Gastroesophageal sphincter (tissue), 4 donors: ENCODE results near the gene CTSF. TPM values are rescaled to one million over a fixed set of nuclear protein-coding genes. Genes with fewer than 3 reads are reported as not detected.

ENCODE experiments used
- ATAC-seq: fragments of 150-250 bp; one replicate; pipeline ENCODE4 v1.9.1; 2016; ENCODE audit warnings: mild to moderate bottlenecking, moderate library complexity
- H3K27ac ChIP-seq, 4 donors: fragments of 200-600 bp; sonication (generic) in 3 of 4; 1 replicate in 3 of 4; 2 replicates in 1 of 4; pipeline ENCODE4 v1.5.1; 2016 to 2019
- H3K27me3 ChIP-seq: fragments of 200-600 bp; sonication (generic); one replicate; pipeline ENCODE4 v1.5.1; 2019
- H3K36me3 ChIP-seq, 2 donors: fragments of 200-600 bp; sonication (generic); one replicate each; pipeline ENCODE4 v1.5.1; 2019; ENCODE audit warnings: control low read depth in 1 of 2
- H3K4me1 ChIP-seq, 3 donors: fragments of 200-600 bp; sonication (generic); 1 replicate in 2 of 3; 2 replicates in 1 of 3; pipeline ENCODE4 v1.5.1; 2016 to 2019; ENCODE audit warnings: control low read depth in 2 of 3
- H3K4me3 ChIP-seq, 2 donors: fragments of 200-600 bp; sonication (generic); one replicate each; pipeline ENCODE4 v1.5.1; 2019; ENCODE audit warnings: mild to moderate bottlenecking in 1 of 2, moderate library complexity in 1 of 2
- H3K9me3 ChIP-seq, 3 donors: fragments of 200-600 bp; sonication (generic); one replicate each; pipeline ENCODE4 v1.5.1; 2017 to 2019; ENCODE audit warnings: control low read depth in 2 of 3
- EP300 ChIP-seq: sonication (generic); formaldehyde crosslinking; IDR thresholded peaks from one replicate; pipeline ENCODE4 v1.6.1; 2017; ENCODE audit warnings: antibody characterized with exemption, mild to moderate bottlenecking
- POLR2A ChIP-seq, 2 donors: fragments of 450-650 bp; IDR thresholded peaks; one replicate each; pipeline ENCODE4 v1.6.1; 2017; ENCODE audit warnings: antibody characterized with exemption in 2 of 2, mild to moderate bottlenecking in 2 of 2, moderate library complexity in 1 of 2
- POLR2AphosphoS5 ChIP-seq: sonication (generic); formaldehyde crosslinking; IDR thresholded peaks from one replicate; pipeline ENCODE4 v1.6.1; 2017; ENCODE audit warnings: antibody characterized with exemption
- WGBS, 2 donors: methylation state at CpG; one replicate each; pipeline ENCODE4 v1.1.5; 2018; ENCODE audit warnings: low coverage in 1 of 2; 5-methylcytosine and 5-hydroxymethylcytosine counted together
- total RNA-seq, 4 donors: library from RNA; depleted of rRNA; stranded (reverse); fragments of >200 nt; gene quantifications; one replicate each; pipeline ENCODE4 v1.1.0, GENCODE V29; 2016
- TF ChIP-seq, protein P1 (sequence below), 4 experiments: fragments of 200-600 bp in 2 of 4; fragments of 450-650 bp in 2 of 4; sonication (generic) in 1 of 4; IDR thresholded peaks; one replicate each; pipeline ENCODE4 v1.5.1; 2017 to 2019; ENCODE audit warnings: antibody characterized with exemption in 4 of 4, mild to moderate bottlenecking in 2 of 4, moderate library complexity in 2 of 4

CTSF gene
- total RNA-seq, 4 donors from 2014 or later: 65.1 to 114 (median 88.4) TPM

DNA sequence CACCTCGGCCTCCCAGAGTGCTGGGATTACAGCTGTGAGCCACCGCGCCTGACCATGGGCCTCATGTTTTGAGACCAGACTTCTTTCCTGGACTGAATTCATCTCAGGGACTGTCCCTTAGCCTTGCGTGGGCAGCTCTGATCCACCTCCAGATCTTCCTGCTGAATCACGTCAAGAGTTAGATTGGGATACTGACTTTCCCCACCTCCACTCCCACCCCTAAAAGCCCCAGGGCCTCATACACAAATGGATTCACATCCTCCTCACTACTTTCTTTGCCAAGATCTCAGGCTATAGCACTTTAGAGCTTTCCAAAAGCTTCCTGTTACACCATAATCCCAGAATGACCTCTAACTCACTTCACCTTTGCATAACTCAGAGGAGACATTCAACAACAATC lies 12.4 kb upstream of the CTSF start:
- H3K36me3 ChIP-seq: no peaks in the 10 kb centered on the region

DNA sequence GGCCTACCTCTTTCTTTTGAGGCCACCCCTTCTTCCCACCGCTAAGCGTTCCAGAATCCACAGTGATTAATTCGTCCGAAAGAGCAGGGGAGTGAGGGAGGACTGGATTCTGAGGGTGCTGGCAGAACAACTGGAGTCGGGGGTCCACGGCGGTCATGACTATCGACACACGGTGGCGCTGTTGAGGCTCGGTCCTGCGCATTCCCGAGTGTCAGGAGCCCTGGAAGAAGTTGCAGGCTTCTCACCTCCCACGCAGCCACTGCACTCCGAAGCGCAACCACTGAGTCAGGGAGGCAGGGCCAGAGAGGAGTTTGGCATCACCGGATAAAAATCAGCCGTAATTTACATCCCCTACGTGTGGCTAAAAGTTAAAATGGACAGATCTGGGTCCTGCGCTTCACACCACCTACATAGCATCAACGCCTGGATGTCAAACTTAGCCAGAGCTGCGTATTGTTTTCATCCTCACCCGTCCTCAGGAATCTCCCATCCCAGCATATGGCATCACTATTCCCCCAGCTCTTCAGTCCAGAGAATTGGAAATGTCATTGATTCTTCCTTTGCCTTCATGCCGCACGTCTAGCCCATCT lies 10.7 kb upstream of the CTSF start:
- TF ChIP-seq POLR2A (IDR thresholded peaks at IDR 0.05) (no peak), EP300 (no peak), POLR2AphosphoS5 (peak; percentile 22)
- TF ChIP-seq, protein P1, sequence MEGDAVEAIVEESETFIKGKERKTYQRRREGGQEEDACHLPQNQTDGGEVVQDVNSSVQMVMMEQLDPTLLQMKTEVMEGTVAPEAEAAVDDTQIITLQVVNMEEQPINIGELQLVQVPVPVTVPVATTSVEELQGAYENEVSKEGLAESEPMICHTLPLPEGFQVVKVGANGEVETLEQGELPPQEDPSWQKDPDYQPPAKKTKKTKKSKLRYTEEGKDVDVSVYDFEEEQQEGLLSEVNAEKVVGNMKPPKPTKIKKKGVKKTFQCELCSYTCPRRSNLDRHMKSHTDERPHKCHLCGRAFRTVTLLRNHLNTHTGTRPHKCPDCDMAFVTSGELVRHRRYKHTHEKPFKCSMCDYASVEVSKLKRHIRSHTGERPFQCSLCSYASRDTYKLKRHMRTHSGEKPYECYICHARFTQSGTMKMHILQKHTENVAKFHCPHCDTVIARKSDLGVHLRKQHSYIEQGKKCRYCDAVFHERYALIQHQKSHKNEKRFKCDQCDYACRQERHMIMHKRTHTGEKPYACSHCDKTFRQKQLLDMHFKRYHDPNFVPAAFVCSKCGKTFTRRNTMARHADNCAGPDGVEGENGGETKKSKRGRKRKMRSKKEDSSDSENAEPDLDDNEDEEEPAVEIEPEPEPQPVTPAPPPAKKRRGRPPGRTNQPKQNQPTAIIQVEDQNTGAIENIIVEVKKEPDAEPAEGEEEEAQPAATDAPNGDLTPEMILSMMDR (IDR thresholded peaks at IDR 0.05): peak; percentile 79 to 93 (median 90)
- 11 to 33% methylated on average over 12 to 21 of the region's 25 CpGs for WGBS, 2 donors
- Histone ChIP-seq H3K9me3 (peaks cover 0 to 11% (median 0%) of the 10 kb centered on the region in 3 donors), H3K4me3 (no peak overlapping the region), H3K36me3 (no peaks in the 10 kb centered on the region), H3K27ac (no peak overlapping the region), H3K27me3 (peaks cover 3% of the 10 kb centered on the region), H3K4me1 (peaks cover 0 to 8% (median 0%) of the 10 kb centered on the region in 3 donors)
- peak; percentile 89 for ATAC-seq

More for the DNA sequence above, 12.4 kb upstream of the CTSF start:
- no peak overlapping the region for H3K27ac ChIP-seq
- 44 to 60% methylated on average over 2 to 3 of the region's 5 CpGs for WGBS, 2 donors
- H3K4me3 ChIP-seq: no peak overlapping the region
- TF ChIP-seq EP300 (no peak), POLR2AphosphoS5 (no peak)
- TF ChIP-seq, protein P1 (IDR thresholded peaks at IDR 0.05): no peak
- peaks cover 0 to 8% (median 0%) of the 10 kb centered on the region in 3 donors for H3K4me1 ChIP-seq
- H3K27me3 ChIP-seq: no peaks in the 10 kb centered on the region
- peaks cover 0 to 11% (median 0%) of the 10 kb centered on the region in 3 donors for H3K9me3 ChIP-seq
- ATAC-seq: no peak

DNA sequence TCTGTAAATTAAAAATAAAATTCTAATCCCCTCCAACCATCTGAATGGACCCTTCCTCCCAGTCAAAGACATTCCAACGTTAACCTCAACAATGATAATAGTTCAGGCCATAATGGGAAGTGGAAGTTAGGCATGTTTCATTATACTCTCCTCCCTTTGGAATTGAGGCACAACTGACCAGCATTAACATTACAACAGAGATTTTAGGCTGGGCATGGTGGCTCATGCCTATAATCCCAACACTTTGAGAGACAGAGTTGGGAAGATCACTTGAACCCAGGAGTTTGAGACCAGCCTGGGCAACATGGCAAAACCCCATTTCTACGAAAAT lies 2.4 kb upstream of the CTSF start:
- Histone ChIP-seq H3K27ac (no peak overlapping the region), H3K9me3 (no peaks in the 10 kb centered on the region), H3K4me1 (peaks cover 0 to 23% (median 9%) of the 10 kb centered on the region in 3 donors), H3K4me3 (no peak overlapping the region), H3K27me3 (peaks cover 3% of the 10 kb centered on the region), H3K36me3 (peaks cover 0 to 15% of the 10 kb centered on the region in 2 donors)
- WGBS, 2 donors: 79 to 81% methylated on average over 2 of the region's 2 CpGs
- TF ChIP-seq EP300 (no peak), POLR2AphosphoS5 (no peak), POLR2A (IDR thresholded peaks at IDR 0.05) (no peak)
- TF ChIP-seq, protein P1 (IDR thresholded peaks at IDR 0.05): no peak
- ATAC-seq: no peak

DNA sequence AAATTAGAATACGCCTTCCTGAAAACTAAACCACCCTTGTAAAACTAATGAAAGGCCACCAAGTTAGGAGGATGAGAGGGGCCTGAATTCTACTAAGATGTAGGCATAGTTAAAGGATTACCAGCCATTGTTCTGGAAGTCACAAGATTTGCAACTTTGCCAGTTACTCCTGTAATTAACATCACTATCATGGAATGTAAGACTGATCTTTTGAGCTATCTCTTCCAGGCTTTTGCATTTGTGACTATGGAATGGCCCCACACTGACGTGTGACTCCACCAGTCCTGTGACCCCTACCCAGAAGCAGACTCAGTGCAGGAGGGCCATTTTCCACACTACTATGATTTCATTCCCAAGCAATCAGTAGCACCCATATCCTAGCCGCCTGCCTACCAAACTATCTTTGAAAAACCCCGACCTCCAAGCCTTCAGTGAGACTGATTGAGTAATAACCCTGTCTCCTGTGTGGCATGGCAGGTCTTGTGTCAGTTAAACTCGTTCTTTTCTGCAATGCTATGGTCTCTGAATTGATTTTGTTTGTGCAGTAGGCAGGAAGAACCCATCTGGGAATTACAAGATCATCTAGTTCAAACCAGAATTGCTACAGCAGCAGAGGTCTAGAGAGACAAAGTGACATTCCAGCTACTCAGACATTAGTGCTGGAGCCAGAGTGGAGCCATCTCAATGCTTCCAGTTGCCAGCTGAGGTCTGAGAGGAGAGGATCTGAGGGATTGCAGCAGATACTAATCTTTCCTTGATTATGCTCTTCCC lies 1.9 kb upstream of the CTSF start:
- TF ChIP-seq, protein P1 (IDR thresholded peaks at IDR 0.05): no peak
- TF ChIP-seq EP300 (no peak), POLR2AphosphoS5 (no peak)
- Histone ChIP-seq H3K4me3 (no peak overlapping the region), H3K36me3 (peaks cover 0 to 21% of the 10 kb centered on the region in 2 donors), H3K27ac (no peak overlapping the region), H3K9me3 (no peaks in the 10 kb centered on the region), H3K27me3 (peaks cover 3% of the 10 kb centered on the region), H3K4me1 (peaks cover 0 to 23% (median 9%) of the 10 kb centered on the region in 3 donors)
- ATAC-seq: no peak
- 57 to 71% methylated on average over 2 to 5 of the region's 5 CpGs for WGBS, 2 donors

DNA sequence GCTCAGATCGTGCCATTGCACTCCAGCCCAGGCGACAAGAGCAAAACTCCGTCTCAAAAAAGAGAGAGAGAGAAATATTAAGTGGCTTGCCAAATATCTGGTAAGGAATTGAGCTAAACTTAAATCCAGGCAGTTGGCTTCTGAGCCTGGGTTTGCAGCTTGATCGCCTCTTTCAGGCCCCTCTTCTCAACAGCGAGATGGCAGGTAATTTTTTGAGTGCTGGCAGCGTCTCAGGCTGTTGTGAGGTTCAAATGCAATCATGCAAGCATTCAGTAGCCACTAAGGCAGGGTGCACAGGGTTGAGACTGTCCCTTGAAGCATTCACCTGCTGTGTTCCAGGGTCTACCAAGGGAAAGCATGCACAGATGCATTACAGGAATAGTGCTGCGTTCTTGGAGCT lies 670 bp upstream of the CTSF start:
- H3K4me3 ChIP-seq: no peak overlapping the region
- H3K27ac ChIP-seq: peak overlapping the region in 2 of 4 donors; percentile 65 to 75

More for the DNA sequence above, 670 bp upstream of the CTSF start:
- Histone ChIP-seq H3K27me3 (no peaks in the 10 kb centered on the region), H3K36me3 (peaks cover 0 to 33% of the 10 kb centered on the region in 2 donors), H3K9me3 (no peaks in the 10 kb centered on the region), H3K4me1 (peaks cover 0 to 23% (median 9%) of the 10 kb centered on the region in 3 donors)
- TF ChIP-seq POLR2A (IDR thresholded peaks at IDR 0.05) (no peak), POLR2AphosphoS5 (no peak), EP300 (no peak)
- TF ChIP-seq, protein P1 (IDR thresholded peaks at IDR 0.05): no peak
- no peak for ATAC-seq
- 78 to 87% methylated on average over 4 to 7 of the region's 7 CpGs for WGBS, 2 donors
